H1 (cell line): ENCODE measurements around the gene PARD3. TPM values are rescaled to one million over a fixed set of nuclear protein-coding genes. Genes with fewer than 3 reads are reported as not detected.

ENCODE experiments used
- BCL11A ChIP-seq, 2 experiments: IDR thresholded peaks; one replicate each; pipeline ENCODE4 v1.6.1; 2011; ENCODE audit warnings: low read depth in 2 of 2, low read length in 2 of 2, mild to moderate bottlenecking in 2 of 2
- CHD2 ChIP-seq: IDR thresholded peaks from 2 replicates; pipeline ENCODE4 v1.6.1; 2012; ENCODE audit warnings: low read length, improper control_type of control experiment
- FOSL1 ChIP-seq: IDR thresholded peaks from 2 replicates; pipeline ENCODE4 v1.6.1; 2011; ENCODE audit warnings: mild to moderate bottlenecking, low read depth, low read length, moderate library complexity; ENCODE audit not compliant: insufficient read depth
- GTF2F1 ChIP-seq: IDR thresholded peaks from 2 replicates; pipeline ENCODE4 v1.6.1; 2012; ENCODE audit warnings: low read depth, low read length, improper control_type of control experiment, borderline replicate concordance
- RAD21 ChIP-seq, 2 experiments: IDR thresholded peaks in 1 of 2; conservative IDR thresholded peaks in 1 of 2; 2 replicates each; pipeline ENCODE4 v1.6.1; 2011; ENCODE audit warnings: low read depth in 2 of 2, low read length in 2 of 2, improper control_type of control experiment in 1 of 2, inconsistent platforms in 1 of 2, mild to moderate bottlenecking in 1 of 2, moderate library complexity in 1 of 2
- SAP30 ChIP-seq: fragments of 300-600 bp; sonication (generic); IDR thresholded peaks from 2 replicates; pipeline ENCODE4 v1.7.1; 2012; ENCODE audit warnings: low read length, moderate library complexity, mild to moderate bottlenecking, inconsistent platforms; ENCODE audit not compliant: insufficient read depth, insufficient replicate concordance
- SP4 ChIP-seq: IDR thresholded peaks from 2 replicates; pipeline ENCODE4 v1.6.1; 2012; ENCODE audit warnings: low read length, inconsistent platforms
- TAF7 ChIP-seq: optimal IDR thresholded peaks from 2 replicates; pipeline ENCODE3; 2011; ENCODE audit warnings: low read depth, mild to moderate bottlenecking, inconsistent platforms, low read length, moderate library complexity, borderline replicate concordance
- polyA plus RNA-seq, 7 experiments: library from polyadenylated mRNA; depleted of rRNA in 3 of 7; stranded (reverse) in 5 of 7; unstranded in 2 of 7; fragments of >200 nt in 5 of 7; fragments of 200-250 nt in 2 of 7; gene quantifications; 1 replicate in 5 of 7; 2 replicates in 1 of 7; 4 replicates in 1 of 7; pipeline versions ENCODE4 v1.2.1 to v1.2.3, GENCODE V29; 2011 to 2013; ENCODE audit warnings: missing spikeins in 2 of 7, mixed read lengths in 2 of 7
- total RNA-seq: library from RNA; stranded (reverse); fragmentation: NEBNext Ultra II Directional; extraction: Animal tissue kit (Norgen Biotek cat#: 25700); gene quantifications from 2 replicates; pipeline ENCODE4 v1.2.1, GENCODE V29; 2021
- TF ChIP-seq, protein P1 (sequence below): fragments of 300-600 bp; sonication (generic); IDR thresholded peaks from 2 replicates; pipeline ENCODE4 v1.7.1; 2012; ENCODE audit warnings: low read length, moderate library complexity, mild to moderate bottlenecking, inconsistent platforms; ENCODE audit not compliant: insufficient replicate concordance
- TF ChIP-seq, protein P2 (sequence below): IDR thresholded peaks from 2 replicates; pipeline ENCODE4 v1.6.1; 2011; ENCODE audit warnings: low read depth, mild to moderate bottlenecking, low read length; ENCODE audit not compliant: insufficient read depth

PARD3 gene
- total and polyA plus RNA-seq, 2 of the 8 experiments (the other 6 are each of a cell fraction or from before 2014, with no cell fraction given): 19.7 to 49.1 TPM

DNA sequence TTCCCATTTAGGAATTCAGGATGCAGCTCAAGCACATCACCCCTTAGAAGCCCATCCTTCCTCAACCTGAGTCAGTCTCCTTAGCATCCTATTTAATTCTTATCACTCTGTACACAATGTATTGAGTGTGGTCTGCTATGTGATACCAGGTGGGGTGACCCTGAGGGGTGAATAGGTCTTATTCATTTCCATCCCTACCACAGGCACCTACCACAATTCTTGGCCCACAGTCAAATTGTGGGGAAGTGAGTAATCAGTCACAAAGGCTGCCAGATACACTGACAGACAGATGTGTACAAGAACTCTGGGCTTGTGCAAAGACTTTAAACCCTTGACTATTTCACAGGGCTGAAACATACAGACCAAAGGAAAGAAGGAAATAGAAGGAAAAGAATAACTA is 560.5 kb downstream of the PARD3 start (continued):
- TF ChIP-seq, protein P1, sequence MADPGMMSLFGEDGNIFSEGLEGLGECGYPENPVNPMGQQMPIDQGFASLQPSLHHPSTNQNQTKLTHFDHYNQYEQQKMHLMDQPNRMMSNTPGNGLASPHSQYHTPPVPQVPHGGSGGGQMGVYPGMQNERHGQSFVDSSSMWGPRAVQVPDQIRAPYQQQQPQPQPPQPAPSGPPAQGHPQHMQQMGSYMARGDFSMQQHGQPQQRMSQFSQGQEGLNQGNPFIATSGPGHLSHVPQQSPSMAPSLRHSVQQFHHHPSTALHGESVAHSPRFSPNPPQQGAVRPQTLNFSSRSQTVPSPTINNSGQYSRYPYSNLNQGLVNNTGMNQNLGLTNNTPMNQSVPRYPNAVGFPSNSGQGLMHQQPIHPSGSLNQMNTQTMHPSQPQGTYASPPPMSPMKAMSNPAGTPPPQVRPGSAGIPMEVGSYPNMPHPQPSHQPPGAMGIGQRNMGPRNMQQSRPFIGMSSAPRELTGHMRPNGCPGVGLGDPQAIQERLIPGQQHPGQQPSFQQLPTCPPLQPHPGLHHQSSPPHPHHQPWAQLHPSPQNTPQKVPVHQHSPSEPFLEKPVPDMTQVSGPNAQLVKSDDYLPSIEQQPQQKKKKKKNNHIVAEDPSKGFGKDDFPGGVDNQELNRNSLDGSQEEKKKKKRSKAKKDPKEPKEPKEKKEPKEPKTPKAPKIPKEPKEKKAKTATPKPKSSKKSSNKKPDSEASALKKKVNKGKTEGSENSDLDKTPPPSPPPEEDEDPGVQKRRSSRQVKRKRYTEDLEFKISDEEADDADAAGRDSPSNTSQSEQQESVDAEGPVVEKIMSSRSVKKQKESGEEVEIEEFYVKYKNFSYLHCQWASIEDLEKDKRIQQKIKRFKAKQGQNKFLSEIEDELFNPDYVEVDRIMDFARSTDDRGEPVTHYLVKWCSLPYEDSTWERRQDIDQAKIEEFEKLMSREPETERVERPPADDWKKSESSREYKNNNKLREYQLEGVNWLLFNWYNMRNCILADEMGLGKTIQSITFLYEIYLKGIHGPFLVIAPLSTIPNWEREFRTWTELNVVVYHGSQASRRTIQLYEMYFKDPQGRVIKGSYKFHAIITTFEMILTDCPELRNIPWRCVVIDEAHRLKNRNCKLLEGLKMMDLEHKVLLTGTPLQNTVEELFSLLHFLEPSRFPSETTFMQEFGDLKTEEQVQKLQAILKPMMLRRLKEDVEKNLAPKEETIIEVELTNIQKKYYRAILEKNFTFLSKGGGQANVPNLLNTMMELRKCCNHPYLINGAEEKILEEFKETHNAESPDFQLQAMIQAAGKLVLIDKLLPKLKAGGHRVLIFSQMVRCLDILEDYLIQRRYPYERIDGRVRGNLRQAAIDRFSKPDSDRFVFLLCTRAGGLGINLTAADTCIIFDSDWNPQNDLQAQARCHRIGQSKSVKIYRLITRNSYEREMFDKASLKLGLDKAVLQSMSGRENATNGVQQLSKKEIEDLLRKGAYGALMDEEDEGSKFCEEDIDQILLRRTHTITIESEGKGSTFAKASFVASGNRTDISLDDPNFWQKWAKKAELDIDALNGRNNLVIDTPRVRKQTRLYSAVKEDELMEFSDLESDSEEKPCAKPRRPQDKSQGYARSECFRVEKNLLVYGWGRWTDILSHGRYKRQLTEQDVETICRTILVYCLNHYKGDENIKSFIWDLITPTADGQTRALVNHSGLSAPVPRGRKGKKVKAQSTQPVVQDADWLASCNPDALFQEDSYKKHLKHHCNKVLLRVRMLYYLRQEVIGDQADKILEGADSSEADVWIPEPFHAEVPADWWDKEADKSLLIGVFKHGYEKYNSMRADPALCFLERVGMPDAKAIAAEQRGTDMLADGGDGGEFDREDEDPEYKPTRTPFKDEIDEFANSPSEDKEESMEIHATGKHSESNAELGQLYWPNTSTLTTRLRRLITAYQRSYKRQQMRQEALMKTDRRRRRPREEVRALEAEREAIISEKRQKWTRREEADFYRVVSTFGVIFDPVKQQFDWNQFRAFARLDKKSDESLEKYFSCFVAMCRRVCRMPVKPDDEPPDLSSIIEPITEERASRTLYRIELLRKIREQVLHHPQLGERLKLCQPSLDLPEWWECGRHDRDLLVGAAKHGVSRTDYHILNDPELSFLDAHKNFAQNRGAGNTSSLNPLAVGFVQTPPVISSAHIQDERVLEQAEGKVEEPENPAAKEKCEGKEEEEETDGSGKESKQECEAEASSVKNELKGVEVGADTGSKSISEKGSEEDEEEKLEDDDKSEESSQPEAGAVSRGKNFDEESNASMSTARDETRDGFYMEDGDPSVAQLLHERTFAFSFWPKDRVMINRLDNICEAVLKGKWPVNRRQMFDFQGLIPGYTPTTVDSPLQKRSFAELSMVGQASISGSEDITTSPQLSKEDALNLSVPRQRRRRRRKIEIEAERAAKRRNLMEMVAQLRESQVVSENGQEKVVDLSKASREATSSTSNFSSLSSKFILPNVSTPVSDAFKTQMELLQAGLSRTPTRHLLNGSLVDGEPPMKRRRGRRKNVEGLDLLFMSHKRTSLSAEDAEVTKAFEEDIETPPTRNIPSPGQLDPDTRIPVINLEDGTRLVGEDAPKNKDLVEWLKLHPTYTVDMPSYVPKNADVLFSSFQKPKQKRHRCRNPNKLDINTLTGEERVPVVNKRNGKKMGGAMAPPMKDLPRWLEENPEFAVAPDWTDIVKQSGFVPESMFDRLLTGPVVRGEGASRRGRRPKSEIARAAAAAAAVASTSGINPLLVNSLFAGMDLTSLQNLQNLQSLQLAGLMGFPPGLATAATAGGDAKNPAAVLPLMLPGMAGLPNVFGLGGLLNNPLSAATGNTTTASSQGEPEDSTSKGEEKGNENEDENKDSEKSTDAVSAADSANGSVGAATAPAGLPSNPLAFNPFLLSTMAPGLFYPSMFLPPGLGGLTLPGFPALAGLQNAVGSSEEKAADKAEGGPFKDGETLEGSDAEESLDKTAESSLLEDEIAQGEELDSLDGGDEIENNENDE: no peak
- TF ChIP-seq TAF7: no peak
- TF ChIP-seq, protein P2, sequence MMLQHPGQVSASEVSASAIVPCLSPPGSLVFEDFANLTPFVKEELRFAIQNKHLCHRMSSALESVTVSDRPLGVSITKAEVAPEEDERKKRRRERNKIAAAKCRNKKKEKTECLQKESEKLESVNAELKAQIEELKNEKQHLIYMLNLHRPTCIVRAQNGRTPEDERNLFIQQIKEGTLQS: no peak
- no peak for TF ChIP-seq RAD21 (IDR thresholded peaks at IDR 0.05 in 1 of 2, conservative IDR thresholded peaks at IDR 0.05 in 1 of 2; ENCODE audit: low read depth in 2 of 2, low read length in 2 of 2)
- no peak for TF ChIP-seq GTF2F1
- no peak for TF ChIP-seq SP4
- TF ChIP-seq CHD2: no peak
- no peak for TF ChIP-seq BCL11A (IDR thresholded peaks at IDR 0.05; ENCODE audit: low read depth in 2 of 2, low read length in 2 of 2)
- no peak for TF ChIP-seq SAP30
- TF ChIP-seq FOSL1: no peak
